GM21381 (cell line): Measurements from ENCODE around the gene SMARCE1.
A peak's percentile ranks its signal among the peaks of the same experiment; 100 is the strongest.

ENCODE experiments used
- ATAC-seq: cut with Tn5 transposase; IDR thresholded peaks from one replicate; pipeline ENCODE4 v1.9.1; 2021; ENCODE audit warnings: mild to moderate bottlenecking, moderate library complexity; ENCODE audit not compliant: unreplicated experiment

The SMARCE1 gene

GRCh38 chr17:40646791-40647623, 611 bp downstream of the SMARCE1 start:
- ATAC-seq = peak; percentile 28

GRCh38 chr17:40645943-40646342, 1.7 kb downstream of the SMARCE1 start:
- no peak for ATAC-seq

- no peak for ATAC-seq
Measured at GRCh38 chr17:40645291-40645690, 2.3 kb downstream of the SMARCE1 start.

- ATAC-seq = no peak
Measured at GRCh38 chr17:40637931-40638330, 9.7 kb downstream of the SMARCE1 start.

GRCh38 chr17:40633871-40634270, 13.7 kb downstream of the SMARCE1 start:
- ATAC-seq = no peak

GRCh38 chr17:40632216-40632615, 15.4 kb downstream of the SMARCE1 start:
- no peak for ATAC-seq

- no peak for ATAC-seq
Measured at GRCh38 chr17:40629842-40630241, 17.8 kb downstream of the SMARCE1 start.

GRCh38 chr17:40625311-40625710, 22.3 kb downstream of the SMARCE1 start:
- ATAC-seq = no peak

- ATAC-seq = no peak
Measured at GRCh38 chr17:40623419-40624210, 24.0 kb downstream of the SMARCE1 start.

GRCh38 chr17:40622509-40622928, 25.1 kb downstream of the SMARCE1 start:
- no peak for ATAC-seq

- no peak for ATAC-seq
Measured at GRCh38 chr17:40621578-40621977, 26.0 kb downstream of the SMARCE1 start.

- ATAC-seq = no peak
Measured at GRCh38 chr17:40621019-40621418, 26.6 kb downstream of the SMARCE1 start.

- no peak for ATAC-seq
Measured at GRCh38 chr17:40618754-40619625, 28.6 kb downstream of the SMARCE1 start.

GRCh38 chr17:40617678-40618240, 29.9 kb downstream of the SMARCE1 start:
- no peak for ATAC-seq

GRCh38 chr17:40616592-40616991, 31.0 kb downstream of the SMARCE1 start:
- no peak for ATAC-seq

GRCh38 chr17:40615841-40616476, 31.7 kb downstream of the SMARCE1 start:
- ATAC-seq = no peak

- ATAC-seq = peak; percentile 53
Measured at GRCh38 chr17:40615068-40615840, 32.4 kb downstream of the SMARCE1 start.

GRCh38 chr17:40614431-40615067, 33.1 kb downstream of the SMARCE1 start:
- ATAC-seq = peak; percentile 11
